Measurements from ENCODE around the gene PAPOLB.
"Not testable (repeated sequence)": the region's sequence is repeated elsewhere in the genome, so short reads cannot be mapped to it uniquely, and the experiment has no call there.

Gene PAPOLB

GRCh38 chr7:4861673-4862072 lies at the start of gene PAPOLB:
PAPOLB (minus strand) TSS chr7:4862030; CDS start chr7:4861810, 220 bp downstream.
- Histone ChIP-seq H3K36me3 (peaks cover 31% of the 10 kb centered on the region), H3K4me3 (no peak within 1 kb of the TSS), H3K27me3 (no peaks in the 10 kb centered on the region), H3K4me1 (no peaks in the 10 kb centered on the region), H4K20me1 (no peaks in the 10 kb centered on the region), H3K4me2 (no peak within 1 kb of the TSS), H3K9ac (no peak within 1 kb of the TSS), H3K27ac (no peak within 1 kb of the TSS), H3K9me3 (peaks cover 29% of the 10 kb centered on the region)
- TF ChIP-seq Cebpa-rat (IDR thresholded peaks at IDR 0.05) = no peak

- no peaks in the 10 kb centered on the region for H3K27me3 ChIP-seq
- no peak overlapping the region for H3K4me3 ChIP-seq
- TF ChIP-seq Cebpa-rat (IDR thresholded peaks at IDR 0.05) = no peak
- H3K27ac ChIP-seq = no peak overlapping the region
- H3K4me2 ChIP-seq = no peak overlapping the region
- H3K9me3 ChIP-seq = peaks cover 6% of the 10 kb centered on the region; the same call in 1 of the 2 replicates
- no peaks in the 10 kb centered on the region for H3K36me3 ChIP-seq
- no peak overlapping the region for H3K9ac ChIP-seq
- no peaks in the 10 kb centered on the region for H4K20me1 ChIP-seq
- H3K4me1 ChIP-seq = no peaks in the 10 kb centered on the region
Observed at GRCh38 chr7:4911111-4911828, 49.4 kb upstream of the PAPOLB start.

DNA sequence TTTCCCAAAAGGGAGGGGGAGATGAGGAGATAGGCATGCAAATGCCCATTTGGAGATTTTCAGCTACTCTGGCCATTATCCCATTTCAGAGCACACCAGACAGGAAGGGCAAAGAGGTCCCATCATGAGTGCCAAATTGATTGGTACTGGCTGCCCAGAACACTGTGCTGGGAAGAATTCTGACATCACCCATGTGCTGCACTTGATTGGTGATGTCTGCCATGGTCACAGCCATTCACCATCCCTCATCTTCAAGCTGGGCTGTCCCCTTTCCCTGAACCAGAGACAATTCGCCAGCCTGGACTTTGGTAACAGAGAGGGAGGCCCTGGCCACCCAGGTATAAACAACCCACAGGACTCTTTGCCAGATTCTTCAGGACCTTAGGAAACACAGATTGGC lies 44.9 kb upstream of the PAPOLB start:
- no peaks in the 10 kb centered on the region for H3K27me3 ChIP-seq
- no peak overlapping the region for H3K9ac ChIP-seq
- no peak for TF ChIP-seq Cebpa-rat (IDR thresholded peaks at IDR 0.05)
- peaks cover 29% of the 10 kb centered on the region for H3K4me1 ChIP-seq
- no peak overlapping the region for H3K4me2 ChIP-seq
- no peak overlapping the region for H3K4me3 ChIP-seq
- no peak overlapping the region for H3K27ac ChIP-seq
- peaks cover 6% of the 10 kb centered on the region; the same call in 1 of the 2 replicates for H3K9me3 ChIP-seq
- no peaks in the 10 kb centered on the region for H3K36me3 ChIP-seq
- no peaks in the 10 kb centered on the region for H4K20me1 ChIP-seq

GRCh38 chr7:4905171-4905570 lies 43.3 kb upstream of the PAPOLB start:
- Histone ChIP-seq H4K20me1 (no peaks in the 10 kb centered on the region), H3K9me3 (peaks cover 6% of the 10 kb centered on the region; the same call in 1 of the 2 replicates), H3K36me3 (no peaks in the 10 kb centered on the region), H3K4me2 (no peak overlapping the region), H3K27ac (no peak overlapping the region), H3K9ac (no peak overlapping the region), H3K27me3 (no peaks in the 10 kb centered on the region), H3K4me3 (no peak overlapping the region), H3K4me1 (peaks cover 30% of the 10 kb centered on the region)
- no peak for TF ChIP-seq Cebpa-rat (IDR thresholded peaks at IDR 0.05)

DNA sequence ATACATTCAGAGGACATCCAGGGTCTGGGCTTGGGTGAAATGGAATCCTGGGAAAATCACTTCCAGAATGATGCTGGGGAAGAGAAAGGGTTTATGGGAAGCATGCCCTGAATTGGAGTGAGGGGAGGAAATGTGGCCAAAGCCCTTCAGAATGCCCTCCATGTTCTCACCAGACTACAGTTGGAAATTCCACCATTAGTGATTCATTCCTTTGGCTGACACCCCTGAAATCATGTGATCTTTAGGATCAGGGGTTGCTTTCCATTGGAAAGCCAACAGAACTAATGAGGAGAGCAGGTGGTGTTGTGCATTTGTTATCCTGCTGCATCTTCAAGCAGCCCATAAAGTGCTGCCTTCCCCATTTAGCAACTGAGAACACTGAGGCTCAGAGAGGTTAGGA lies 42.5 kb upstream of the PAPOLB start:
- Histone ChIP-seq H4K20me1 (no peaks in the 10 kb centered on the region), H3K9me3 (peaks cover 6% of the 10 kb centered on the region; the same call in 1 of the 2 replicates), H3K9ac (no peak overlapping the region), H3K27me3 (no peaks in the 10 kb centered on the region), H3K4me2 (peak overlapping the region; percentile 67), H3K4me1 (peaks cover 38% of the 10 kb centered on the region), H3K4me3 (no peak overlapping the region), H3K36me3 (no peaks in the 10 kb centered on the region), H3K27ac (no peak overlapping the region)
- TF ChIP-seq Cebpa-rat (IDR thresholded peaks at IDR 0.05) = no peak

DNA sequence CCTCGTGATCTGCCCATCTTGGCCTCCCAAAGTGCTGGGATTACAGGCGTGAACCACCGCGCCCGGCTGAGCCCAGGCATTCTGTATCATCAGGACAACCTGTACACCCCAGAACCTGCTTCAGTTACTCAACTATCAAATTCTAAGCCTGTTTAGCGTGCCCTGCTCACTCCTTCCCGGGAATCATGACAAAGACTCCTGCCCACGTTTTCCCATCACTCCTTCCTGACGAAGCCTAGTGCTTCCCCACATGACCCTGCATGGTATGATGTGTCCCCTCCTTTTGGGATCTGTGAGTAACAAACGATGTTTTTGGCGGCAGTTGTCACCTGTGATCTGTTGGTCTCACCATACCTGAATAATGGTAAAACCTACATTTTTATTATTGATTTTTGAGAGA lies 33.9 kb upstream of the PAPOLB start:
- Histone ChIP-seq H3K4me1 (peaks cover 45% of the 10 kb centered on the region), H3K9ac (no peak overlapping the region), H3K9me3 (no peaks in the 10 kb centered on the region; the same call in 1 of the 2 replicates), H4K20me1 (no peaks in the 10 kb centered on the region), H3K4me2 (peak overlapping the region; percentile 51), H3K27ac (0 out of 2 replicates have a peak overlapping the region, but pooled peaks have one; percentile 10), H3K27me3 (no peaks in the 10 kb centered on the region), H3K36me3 (no peaks in the 10 kb centered on the region), H3K4me3 (no peak overlapping the region)
- TF ChIP-seq Cebpa-rat (IDR thresholded peaks at IDR 0.05) = no peak

DNA sequence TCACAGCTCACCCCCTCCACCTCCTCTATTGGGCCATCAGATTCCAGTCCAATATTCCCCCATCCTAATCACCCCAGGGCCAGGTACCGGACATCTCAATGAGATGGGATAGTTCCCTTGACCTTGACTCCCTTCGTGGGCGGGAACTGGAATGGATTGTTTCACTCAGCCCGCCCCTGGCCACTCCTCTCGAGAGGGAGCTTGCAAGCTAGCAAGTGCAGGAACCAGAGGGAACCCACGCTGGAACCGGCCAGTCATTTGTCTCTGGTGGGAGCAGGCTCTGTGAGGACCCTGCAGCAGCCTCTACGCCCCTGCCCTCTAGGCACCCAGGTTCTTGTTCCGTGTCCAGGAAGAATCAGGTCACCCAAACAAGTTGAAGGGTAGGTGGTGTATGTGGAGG lies 32.7 kb upstream of the PAPOLB start:
- TF ChIP-seq Cebpa-rat (IDR thresholded peaks at IDR 0.05) = no peak
- no peaks in the 10 kb centered on the region for H3K27me3 ChIP-seq

DNA sequence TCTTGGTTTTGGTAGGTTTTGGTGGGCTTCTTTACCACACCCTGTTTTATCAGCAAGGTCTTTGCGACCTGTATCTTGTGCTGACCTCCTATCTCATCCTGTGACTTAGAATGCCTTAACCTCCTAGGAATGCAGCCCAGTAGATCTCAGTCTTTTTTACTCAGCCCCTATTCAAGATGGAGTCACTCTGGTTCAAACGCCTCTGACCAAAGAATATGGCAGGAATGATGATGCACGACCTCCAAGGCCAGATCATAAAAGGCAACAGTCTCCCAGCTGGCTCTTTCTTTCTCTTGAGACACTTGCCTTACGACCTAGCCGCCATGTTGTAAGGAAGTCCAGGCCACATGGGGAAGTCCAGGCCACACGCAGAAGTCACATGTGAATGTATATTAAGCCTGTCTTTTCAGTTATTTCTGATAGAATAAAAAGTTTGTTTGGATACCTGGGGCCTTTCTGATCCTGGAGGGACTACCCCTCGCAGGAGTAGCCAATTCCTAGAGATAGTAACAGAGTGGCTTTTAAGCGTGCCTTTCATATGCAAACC lies 32.2 kb upstream of the PAPOLB start:
- Histone ChIP-seq H3K27ac (no peak overlapping the region), H3K4me2 (no peak overlapping the region), H3K9ac (no peak overlapping the region), H3K4me3 (no peak overlapping the region), H3K36me3 (no peaks in the 10 kb centered on the region), H3K4me1 (peaks cover 32% of the 10 kb centered on the region), H3K9me3 (no peaks in the 10 kb centered on the region; the same call in 1 of the 2 replicates), H3K27me3 (no peaks in the 10 kb centered on the region), H4K20me1 (no peaks in the 10 kb centered on the region)
- TF ChIP-seq Cebpa-rat (IDR thresholded peaks at IDR 0.05) = no peak

More for the DNA sequence above, 32.7 kb upstream of the PAPOLB start:
- H3K4me3 ChIP-seq = no peak overlapping the region
- no peaks in the 10 kb centered on the region; the same call in 1 of the 2 replicates for H3K9me3 ChIP-seq
- no peak overlapping the region for H3K9ac ChIP-seq
- H3K4me1 ChIP-seq = peaks cover 37% of the 10 kb centered on the region
- no peaks in the 10 kb centered on the region for H4K20me1 ChIP-seq
- H3K27ac ChIP-seq = no peak overlapping the region
- H3K36me3 ChIP-seq = no peaks in the 10 kb centered on the region
- no peak overlapping the region for H3K4me2 ChIP-seq

DNA sequence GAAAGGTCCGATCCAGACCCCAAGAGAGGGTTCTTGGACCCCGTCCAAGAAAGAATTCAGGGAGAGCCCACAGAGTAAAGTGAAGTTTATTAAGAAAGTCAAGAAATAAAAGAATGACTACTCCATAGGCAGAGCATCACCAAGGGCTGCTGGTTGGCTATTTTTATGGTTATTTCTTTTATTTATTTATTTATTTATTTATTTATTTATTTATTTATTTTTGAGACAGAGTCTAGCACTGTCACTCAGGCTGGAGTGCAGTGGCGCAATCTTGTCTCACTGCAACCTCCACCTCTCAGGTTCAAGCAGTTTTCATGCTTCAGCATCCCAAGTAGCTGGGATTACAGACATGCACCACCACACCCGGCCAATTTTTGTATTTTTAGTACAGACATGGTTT lies 31.4 kb upstream of the PAPOLB start:
- H3K36me3 ChIP-seq, H3K27me3 ChIP-seq, H3K9ac ChIP-seq, H3K9me3 ChIP-seq, H3K4me3 ChIP-seq, H4K20me1 ChIP-seq, H3K4me2 ChIP-seq, H3K27ac ChIP-seq: not testable (repeated sequence)
- peaks cover 26% of the 10 kb centered on the region for H3K4me1 ChIP-seq

GRCh38 chr7:4891522-4891921 lies 29.7 kb upstream of the PAPOLB start:
- H3K27me3 ChIP-seq, H3K4me3 ChIP-seq, H3K36me3 ChIP-seq, H4K20me1 ChIP-seq, H3K4me2 ChIP-seq, H3K9me3 ChIP-seq, H3K9ac ChIP-seq, H3K27ac ChIP-seq: not testable (repeated sequence)
- H3K4me1 ChIP-seq = peaks cover 19% of the 10 kb centered on the region

Measured in BLaER1 (cell line).